Measurements from ENCODE around the gene ELMO1.
A peak's percentile ranks its signal among the peaks of the same experiment; 100 is the strongest.

ELMO1 gene

DNA sequence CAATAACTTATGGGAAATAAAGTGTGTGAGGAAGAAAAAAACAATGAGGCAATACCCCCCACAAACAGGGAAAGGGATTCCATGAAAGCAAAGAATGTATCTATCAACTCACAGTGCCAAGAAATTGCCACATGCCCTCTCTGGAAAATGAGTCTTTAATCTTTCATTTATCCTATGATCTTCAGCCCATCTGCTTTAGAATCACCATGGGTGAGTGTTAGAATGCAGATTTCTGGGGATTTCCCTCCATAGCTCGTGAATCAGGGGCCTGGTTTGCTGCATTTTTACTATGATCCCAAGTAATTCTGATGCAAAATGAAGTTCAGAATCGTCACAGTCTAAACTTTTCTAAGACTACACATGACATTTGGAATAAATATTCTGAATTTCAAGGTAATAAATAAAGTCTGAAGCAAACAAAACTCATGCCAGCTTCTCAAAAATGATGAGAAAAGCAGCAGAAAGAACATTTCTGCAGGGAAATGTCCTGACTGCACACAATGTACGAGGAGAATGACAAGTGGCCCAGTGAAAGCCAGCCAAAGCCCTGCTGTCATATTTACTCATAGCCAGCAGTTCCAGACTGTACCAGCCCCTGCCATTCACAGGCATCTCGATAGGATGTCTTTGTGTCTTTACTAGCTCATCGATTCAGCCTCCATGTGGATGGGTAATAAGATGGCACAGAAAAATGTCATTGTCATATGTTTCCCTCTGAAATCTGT, 167.1 kb downstream of the ELMO1 start:
- no peak overlapping the region for H3K27ac ChIP-seq (ENCODE audit: low read depth, low read length)
- DNase-seq: no peak
- no peak overlapping the region for H3K4me2 ChIP-seq (ENCODE audit: low read length)
- no peak overlapping the region for H3K9ac ChIP-seq (ENCODE audit: low read length)
- H3K4me1 ChIP-seq (ENCODE audit: control insufficient read depth, low read depth, low read length): peaks cover 7% of the 10 kb centered on the region
- no peaks in the 10 kb centered on the region for H3K27me3 ChIP-seq (ENCODE audit: insufficient read depth, low read length, poor library complexity)
- no peak overlapping the region for H2AK5ac ChIP-seq (ENCODE audit: low read length)
- H3K18ac ChIP-seq (ENCODE audit: low read length): no peak overlapping the region
- no peak overlapping the region for H3K56ac ChIP-seq (ENCODE audit: low read length)
- H4K8ac ChIP-seq (ENCODE audit: low read depth, low read length): no peak overlapping the region
- no peaks in the 10 kb centered on the region for H3K36me3 ChIP-seq (ENCODE audit: control insufficient read depth, insufficient read depth, low read length)
- H2BK120ac ChIP-seq (ENCODE audit: low read depth, low read length): no peak overlapping the region
- H3K23ac ChIP-seq (ENCODE audit: low read length): no peak overlapping the region
- WGBS (ENCODE audit: extremely low coverage, insufficient coverage, low lambda C conversion rate): no CpG with 5 or more reads among the region's 5 CpGs
- H3K4me3 ChIP-seq (ENCODE audit: low read length): no peak overlapping the region
- H3K79me2 ChIP-seq (ENCODE audit: control insufficient read depth, insufficient read depth, low read length): no peaks in the 10 kb centered on the region
- H4K5ac ChIP-seq (ENCODE audit: low read length): no peak overlapping the region
- no peak overlapping the region for H2BK5ac ChIP-seq (ENCODE audit: low read length)
- H2BK15ac ChIP-seq (replicated peaks; ENCODE audit: low read depth): no peak overlapping the region
- peaks cover 2% of the 10 kb centered on the region for H3K79me1 ChIP-seq (ENCODE audit: low read length)
- no peak overlapping the region for H3K4ac ChIP-seq (ENCODE audit: low read depth, low read length)

DNA sequence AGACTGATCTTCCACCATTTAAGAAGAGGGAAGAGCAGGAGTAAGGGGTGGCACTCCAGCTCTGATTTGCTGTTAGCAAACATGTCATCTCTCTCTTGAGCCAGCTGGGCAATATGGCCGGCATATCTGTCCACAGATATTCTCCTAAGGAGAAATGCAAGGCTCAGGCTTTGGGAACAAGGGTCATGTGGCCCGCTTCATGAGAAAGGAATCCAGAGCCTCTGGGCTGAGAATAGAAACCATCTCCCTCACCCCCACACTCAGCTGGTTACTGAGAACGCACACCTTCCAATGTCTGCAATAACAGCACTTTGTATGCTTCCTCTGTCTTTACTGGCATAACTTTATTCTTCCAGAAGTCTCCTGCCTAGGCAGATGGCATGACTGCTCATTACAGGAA, 171.2 kb downstream of the ELMO1 start:
- Histone ChIP-seq H3K4me1 (ENCODE audit: control insufficient read depth, low read depth, low read length) (peaks cover 11% of the 10 kb centered on the region), H3K4ac (ENCODE audit: low read depth, low read length) (no peak overlapping the region), H3K79me2 (ENCODE audit: control insufficient read depth, insufficient read depth, low read length) (no peaks in the 10 kb centered on the region), H3K23ac (ENCODE audit: low read length) (no peak overlapping the region), H3K79me1 (ENCODE audit: low read length) (peaks cover 2% of the 10 kb centered on the region), H2BK15ac (replicated peaks; ENCODE audit: low read depth) (no peak overlapping the region), H3K4me3 (ENCODE audit: low read length) (no peak overlapping the region), H3K27ac (ENCODE audit: low read depth, low read length) (no peak overlapping the region), H4K5ac (ENCODE audit: low read length) (no peak overlapping the region), H3K56ac (ENCODE audit: low read length) (no peak overlapping the region), H2BK120ac (ENCODE audit: low read depth, low read length) (no peak overlapping the region), H2AK5ac (ENCODE audit: low read length) (no peak overlapping the region), H3K18ac (ENCODE audit: low read length) (no peak overlapping the region), H3K27me3 (ENCODE audit: insufficient read depth, low read length, poor library complexity) (no peaks in the 10 kb centered on the region), H2BK5ac (ENCODE audit: low read length) (no peak overlapping the region), H4K8ac (ENCODE audit: low read depth, low read length) (no peak overlapping the region), H3K9ac (ENCODE audit: low read length) (no peak overlapping the region), H3K36me3 (ENCODE audit: control insufficient read depth, insufficient read depth, low read length) (no peaks in the 10 kb centered on the region), H3K4me2 (ENCODE audit: low read length) (no peak overlapping the region)
- no CpG with 5 or more reads among the region's 3 CpGs for WGBS (ENCODE audit: extremely low coverage, insufficient coverage, low lambda C conversion rate)
- no peak for DNase-seq

DNA sequence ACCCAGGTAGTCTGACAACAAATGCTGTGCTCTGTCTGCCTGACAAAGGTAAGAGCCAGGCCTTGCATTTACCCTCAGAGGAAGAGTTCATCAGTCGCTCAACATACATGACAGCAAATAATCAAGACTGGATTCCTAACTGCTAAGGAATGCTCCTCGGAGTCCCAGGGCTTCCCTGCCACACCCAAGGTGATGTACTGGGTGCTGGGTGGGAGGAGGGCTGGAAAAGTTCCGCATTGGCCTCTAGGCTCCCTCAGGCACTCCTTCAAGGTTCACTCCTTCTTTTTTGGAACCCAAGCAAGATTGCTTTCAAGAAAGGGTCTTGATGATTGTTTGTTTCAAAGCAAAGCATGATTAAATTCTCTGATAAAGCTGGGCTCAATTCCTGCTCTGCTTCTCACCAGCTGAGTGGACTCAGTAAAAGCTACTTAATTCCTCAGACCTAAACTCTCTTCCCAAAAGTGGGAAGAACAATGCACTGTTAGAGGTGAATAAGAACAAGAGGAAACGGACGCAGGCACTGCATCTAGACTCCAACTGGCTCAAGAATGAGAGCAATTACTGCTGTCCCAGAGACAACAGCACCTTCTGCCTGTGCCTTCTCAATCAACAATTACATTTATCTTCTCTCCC, 173.5 kb downstream of the ELMO1 start:
- no peak overlapping the region for H3K23ac ChIP-seq (ENCODE audit: low read length)
- peak; percentile 48 for DNase-seq
- peak overlapping the region; percentile 25 for H3K56ac ChIP-seq (ENCODE audit: low read length)
- H2BK15ac ChIP-seq (replicated peaks; ENCODE audit: low read depth): no peak overlapping the region
- peaks cover 11% of the 10 kb centered on the region for H3K4me1 ChIP-seq (ENCODE audit: control insufficient read depth, low read depth, low read length)
- H3K18ac ChIP-seq (ENCODE audit: low read length): no peak overlapping the region
- peak overlapping the region; percentile 54 for H2BK5ac ChIP-seq (ENCODE audit: low read length)
- H2BK120ac ChIP-seq (ENCODE audit: low read depth, low read length): no peak overlapping the region
- no peak overlapping the region for H3K9ac ChIP-seq (ENCODE audit: low read length)
- peak overlapping the region; percentile 12 for H3K27ac ChIP-seq (ENCODE audit: low read depth, low read length)
- no peak overlapping the region for H3K4me3 ChIP-seq (ENCODE audit: low read length)
- H3K27me3 ChIP-seq (ENCODE audit: insufficient read depth, low read length, poor library complexity): no peaks in the 10 kb centered on the region
- peaks cover 2% of the 10 kb centered on the region for H3K79me1 ChIP-seq (ENCODE audit: low read length)
- no peak overlapping the region for H4K8ac ChIP-seq (ENCODE audit: low read depth, low read length)
- H3K36me3 ChIP-seq (ENCODE audit: control insufficient read depth, insufficient read depth, low read length): no peaks in the 10 kb centered on the region
- H3K4me2 ChIP-seq (ENCODE audit: low read length): no peak overlapping the region
- no peak overlapping the region for H3K4ac ChIP-seq (ENCODE audit: low read depth, low read length)
- peak overlapping the region; percentile 1 for H2AK5ac ChIP-seq (ENCODE audit: low read length)
- H3K79me2 ChIP-seq (ENCODE audit: control insufficient read depth, insufficient read depth, low read length): no peaks in the 10 kb centered on the region
- no CpG with 5 or more reads among the region's 5 CpGs for WGBS (ENCODE audit: extremely low coverage, insufficient coverage, low lambda C conversion rate)
- no peak overlapping the region for H4K5ac ChIP-seq (ENCODE audit: low read length)

- H4K5ac ChIP-seq (ENCODE audit: low read length): no peak overlapping the region
- H3K27ac ChIP-seq (ENCODE audit: low read depth, low read length): no peak overlapping the region
- no peak overlapping the region for H3K9ac ChIP-seq (ENCODE audit: low read length)
- no peak overlapping the region for H3K56ac ChIP-seq (ENCODE audit: low read length)
- H2BK120ac ChIP-seq (ENCODE audit: low read depth, low read length): no peak overlapping the region
- no peak overlapping the region for H3K23ac ChIP-seq (ENCODE audit: low read length)
- no peaks in the 10 kb centered on the region for H3K36me3 ChIP-seq (ENCODE audit: control insufficient read depth, insufficient read depth, low read length)
- no peak overlapping the region for H4K8ac ChIP-seq (ENCODE audit: low read depth, low read length)
- peaks cover 2% of the 10 kb centered on the region for H3K79me1 ChIP-seq (ENCODE audit: low read length)
- no peaks in the 10 kb centered on the region for H3K79me2 ChIP-seq (ENCODE audit: control insufficient read depth, insufficient read depth, low read length)
- H3K4ac ChIP-seq (ENCODE audit: low read depth, low read length): no peak overlapping the region
- no peaks in the 10 kb centered on the region for H3K27me3 ChIP-seq (ENCODE audit: insufficient read depth, low read length, poor library complexity)
- no peak overlapping the region for H3K4me2 ChIP-seq (ENCODE audit: low read length)
- DNase-seq: no peak
- no peak overlapping the region for H3K4me3 ChIP-seq (ENCODE audit: low read length)
- H2AK5ac ChIP-seq (ENCODE audit: low read length): no peak overlapping the region
- no peak overlapping the region for H2BK5ac ChIP-seq (ENCODE audit: low read length)
- no peak overlapping the region for H2BK15ac ChIP-seq (replicated peaks; ENCODE audit: low read depth)
- no peak overlapping the region for H3K18ac ChIP-seq (ENCODE audit: low read length)
- no CpG with 5 or more reads among the region's 2 CpGs for WGBS (ENCODE audit: extremely low coverage, insufficient coverage, low lambda C conversion rate)
- peaks cover 11% of the 10 kb centered on the region for H3K4me1 ChIP-seq (ENCODE audit: control insufficient read depth, low read depth, low read length)
Measured at GRCh38 chr7:37273891-37274290, 174.8 kb downstream of the ELMO1 start.

- no peak overlapping the region for H3K4ac ChIP-seq (ENCODE audit: low read depth, low read length)
- H4K5ac ChIP-seq (ENCODE audit: low read length): no peak overlapping the region
- no peak overlapping the region for H3K4me2 ChIP-seq (ENCODE audit: low read length)
- no peak overlapping the region for H3K4me3 ChIP-seq (ENCODE audit: low read length)
- H3K36me3 ChIP-seq (ENCODE audit: control insufficient read depth, insufficient read depth, low read length): no peaks in the 10 kb centered on the region
- WGBS (ENCODE audit: extremely low coverage, insufficient coverage, low lambda C conversion rate): no CpG with 5 or more reads among the region's 6 CpGs
- H3K9ac ChIP-seq (ENCODE audit: low read length): no peak overlapping the region
- no peaks in the 10 kb centered on the region for H3K79me1 ChIP-seq (ENCODE audit: low read length)
- H3K4me1 ChIP-seq (ENCODE audit: control insufficient read depth, low read depth, low read length): peaks cover under 1% of the 10 kb centered on the region
- no peak overlapping the region for H3K56ac ChIP-seq (ENCODE audit: low read length)
- H2AK5ac ChIP-seq (ENCODE audit: low read length): no peak overlapping the region
- H3K79me2 ChIP-seq (ENCODE audit: control insufficient read depth, insufficient read depth, low read length): no peaks in the 10 kb centered on the region
- H3K18ac ChIP-seq (ENCODE audit: low read length): no peak overlapping the region
- H2BK15ac ChIP-seq (replicated peaks; ENCODE audit: low read depth): no peak overlapping the region
- no peak overlapping the region for H3K27ac ChIP-seq (ENCODE audit: low read depth, low read length)
- no peak overlapping the region for H3K23ac ChIP-seq (ENCODE audit: low read length)
- no peak overlapping the region for H2BK120ac ChIP-seq (ENCODE audit: low read depth, low read length)
- H4K8ac ChIP-seq (ENCODE audit: low read depth, low read length): no peak overlapping the region
- H2BK5ac ChIP-seq (ENCODE audit: low read length): no peak overlapping the region
- no peak for DNase-seq
- no peaks in the 10 kb centered on the region for H3K27me3 ChIP-seq (ENCODE audit: insufficient read depth, low read length, poor library complexity)
Measured at GRCh38 chr7:37269711-37270508, 178.8 kb downstream of the ELMO1 start.
